ENCODE data around the gene TENT5A.

TENT5A gene

GRCh38 chr6:81752084-81752920 lies at the start of gene TENT5A:
Gene TENT5A (minus strand): TSS chr6:81752681. CDS start chr6:81752141, 540 bp downstream.
- Histone ChIP-seq H3K9me3 (ENCODE audit: insufficient read depth, low read length) (no peaks in the 10 kb centered on the region), H3K9ac (ENCODE audit: low read length) (peak within 1 kb of the TSS; percentile 93), H3K36me3 (replicated peaks; ENCODE audit: low read depth, low read length) (peaks cover 29% of the 10 kb centered on the region), H4K20me1 (ENCODE audit: insufficient read depth, low read length) (no peaks in the 10 kb centered on the region), H3K4me1 (ENCODE audit: low read length) (peaks cover 26% of the 10 kb centered on the region), H3K79me2 (ENCODE audit: low read length) (peaks cover 15% of the 10 kb centered on the region), H3K4me3 (ENCODE audit: low read length) (peak within 1 kb of the TSS; percentile 80), H3K27ac (ENCODE audit: low read length) (peak within 1 kb of the TSS; percentile 72), H3K27me3 (ENCODE audit: low read depth, low read length) (no peaks in the 10 kb centered on the region), H3K4me2 (ENCODE audit: low read length) (peak within 1 kb of the TSS; percentile 75), H2AFZ (ENCODE audit: low read depth, low read length) (peak within 1 kb of the TSS; percentile 78)
- TF ChIP-seq CTCF (IDR thresholded peaks at IDR 0.05; ENCODE audit: low read depth, low read length) = no peak
- TF ChIP-seq EZH2phosphoT487 (IDR thresholded peaks at IDR 0.05; ENCODE audit: low read depth) = no peak

- Histone ChIP-seq H3K4me2 (ENCODE audit: low read length) (no peak overlapping the region), H3K36me3 (replicated peaks; ENCODE audit: low read depth, low read length) (no peaks in the 10 kb centered on the region), H3K4me1 (ENCODE audit: low read length) (peaks cover 7% of the 10 kb centered on the region), H3K27ac (ENCODE audit: low read length) (no peak overlapping the region), H3K9me3 (ENCODE audit: insufficient read depth, low read length) (no peaks in the 10 kb centered on the region), H3K4me3 (ENCODE audit: low read length) (no peak overlapping the region), H2AFZ (ENCODE audit: low read depth, low read length) (no peak overlapping the region), H3K79me2 (ENCODE audit: low read length) (no peaks in the 10 kb centered on the region), H4K20me1 (ENCODE audit: insufficient read depth, low read length) (no peaks in the 10 kb centered on the region), H3K9ac (ENCODE audit: low read length) (no peak overlapping the region), H3K27me3 (ENCODE audit: low read depth, low read length) (no peaks in the 10 kb centered on the region)
- TF ChIP-seq CTCF (IDR thresholded peaks at IDR 0.05; ENCODE audit: low read depth, low read length) = no peak
- TF ChIP-seq EZH2phosphoT487 (IDR thresholded peaks at IDR 0.05; ENCODE audit: low read depth) = no peak
These were observed 49.0 kb upstream of the TENT5A start for GRCh38 chr6:81801489-81801888.

GRCh38 chr6:81800666-81801065 lies 48.2 kb upstream of the TENT5A start:
- Histone ChIP-seq H3K9ac (ENCODE audit: low read length) (no peak overlapping the region), H3K4me1 (ENCODE audit: low read length) (peaks cover 7% of the 10 kb centered on the region), H2AFZ (ENCODE audit: low read depth, low read length) (no peak overlapping the region), H3K9me3 (ENCODE audit: insufficient read depth, low read length) (no peaks in the 10 kb centered on the region), H3K27ac (ENCODE audit: low read length) (no peak overlapping the region), H3K27me3 (ENCODE audit: low read depth, low read length) (no peaks in the 10 kb centered on the region), H4K20me1 (ENCODE audit: insufficient read depth, low read length) (no peaks in the 10 kb centered on the region), H3K4me3 (ENCODE audit: low read length) (no peak overlapping the region), H3K79me2 (ENCODE audit: low read length) (no peaks in the 10 kb centered on the region), H3K4me2 (ENCODE audit: low read length) (no peak overlapping the region), H3K36me3 (replicated peaks; ENCODE audit: low read depth, low read length) (no peaks in the 10 kb centered on the region)
- TF ChIP-seq EZH2phosphoT487 (IDR thresholded peaks at IDR 0.05; ENCODE audit: low read depth) = no peak
- TF ChIP-seq CTCF (IDR thresholded peaks at IDR 0.05; ENCODE audit: low read depth, low read length) = no peak

- Histone ChIP-seq H2AFZ (ENCODE audit: low read depth, low read length) (no peak overlapping the region), H3K79me2 (ENCODE audit: low read length) (no peaks in the 10 kb centered on the region), H3K4me3 (ENCODE audit: low read length) (no peak overlapping the region), H3K36me3 (replicated peaks; ENCODE audit: low read depth, low read length) (no peaks in the 10 kb centered on the region), H3K4me1 (ENCODE audit: low read length) (peaks cover 7% of the 10 kb centered on the region), H3K9ac (ENCODE audit: low read length) (no peak overlapping the region), H3K27me3 (ENCODE audit: low read depth, low read length) (no peaks in the 10 kb centered on the region), H3K27ac (ENCODE audit: low read length) (no peak overlapping the region), H3K9me3 (ENCODE audit: insufficient read depth, low read length) (no peaks in the 10 kb centered on the region), H4K20me1 (ENCODE audit: insufficient read depth, low read length) (no peaks in the 10 kb centered on the region), H3K4me2 (ENCODE audit: low read length) (no peak overlapping the region)
- TF ChIP-seq EZH2phosphoT487 (IDR thresholded peaks at IDR 0.05; ENCODE audit: low read depth) (no peak), CTCF (IDR thresholded peaks at IDR 0.05; ENCODE audit: low read depth, low read length) (no peak)
These were observed 46.8 kb upstream of the TENT5A start for GRCh38 chr6:81799323-81799722.

Data from OCI-LY3 (cell line).